SU-DHL-6 (cell line): ENCODE measurements around the gene MEF2D.

Source experiments
- CTCF ChIP-seq: fragments of 200-600 bp; sonication (generic); IDR thresholded peaks from one replicate; pipeline ENCODE4 v1.5.1; 2017; ENCODE audit warnings: antibody characterized with exemption, mild to moderate bottlenecking, low read length, moderate library complexity; ENCODE audit not compliant: insufficient read depth, poor library complexity, severe bottlenecking
- EZH2phosphoT487 ChIP-seq: fragments of 200-600 bp; sonication (generic), shearing (Covaris generic); conservative IDR thresholded peaks from 2 replicates; pipeline ENCODE4 v1.6.1; 2018; ENCODE audit warnings: mild to moderate bottlenecking, antibody characterized with exemption, low read length, moderate library complexity, mixed read lengths

- TF ChIP-seq CTCF: no peak
- no peak for TF ChIP-seq EZH2phosphoT487
These were observed 71.8 kb downstream of the MEF2D start for GRCh38 chr1:156428746-156429288.
